ENCODE results near the gene SLC35A5.
A peak's percentile ranks its signal among the peaks of the same experiment; 100 is the strongest.
"Not testable (repeated sequence)": the region's sequence is repeated elsewhere in the genome, so short reads cannot be mapped to it uniquely, and the experiment has no call there.

SLC35A5 gene

DNA sequence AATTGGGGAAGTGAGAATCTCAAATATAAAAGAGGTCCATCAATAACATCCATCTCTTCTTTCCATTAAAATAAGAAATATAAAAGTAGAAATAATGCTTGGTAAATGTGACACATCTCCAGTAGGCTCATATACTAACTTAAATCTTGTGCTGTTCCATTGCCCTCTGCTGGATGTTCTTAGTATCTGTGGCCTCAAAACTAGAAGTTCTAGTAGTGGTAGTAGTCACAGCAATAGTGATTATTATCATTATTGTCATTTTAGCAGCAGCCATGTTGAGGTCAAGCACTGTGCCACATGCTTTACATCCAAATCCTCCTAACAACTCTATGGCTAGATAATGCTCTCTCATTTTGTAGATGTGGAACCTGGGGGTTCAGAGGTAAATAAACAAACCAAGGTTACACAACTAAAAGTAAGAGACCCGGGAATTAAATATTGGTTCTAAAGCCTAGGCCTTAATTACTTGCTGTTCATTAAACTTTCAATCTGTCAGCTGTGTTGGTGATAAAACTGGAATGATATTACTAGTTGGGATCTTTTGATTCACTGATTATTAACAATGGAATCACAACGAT, 42.3 kb upstream of the SLC35A5 start:
- Histone ChIP-seq H2AK5ac (ENCODE audit: low read length) (no peak overlapping the region), H3K36me3 (ENCODE audit: control insufficient read depth in 1 of 2, insufficient read depth in 2 of 2, low read length in 2 of 2) (no peaks in the 10 kb centered on the region), H3K18ac (ENCODE audit: low read length) (no peak overlapping the region), H3K4me1 (ENCODE audit: control insufficient read depth in 1 of 2, insufficient read depth in 2 of 2, low read length in 2 of 2) (no peaks in the 10 kb centered on the region), H4K91ac (ENCODE audit: low read depth, low read length) (no peak overlapping the region), H3K27me3 (ENCODE audit: insufficient read depth, low read length) (no peaks in the 10 kb centered on the region), H3K79me2 (ENCODE audit: control insufficient read depth, insufficient read depth, low read length, poor library complexity) (no peaks in the 10 kb centered on the region), H3K4ac (ENCODE audit: low read depth, low read length) (no peak overlapping the region), H3K9me3 (ENCODE audit: insufficient read depth, low read depth, low read length) (no peaks in the 10 kb centered on the region), H2BK120ac (ENCODE audit: insufficient read depth, low read length, poor library complexity) (no peak overlapping the region), H4K8ac (ENCODE audit: low read depth, low read length) (no peak overlapping the region), H3K23ac (ENCODE audit: low read length) (no peak overlapping the region), H3K14ac (ENCODE audit: low read length) (no peak overlapping the region), H2BK12ac (ENCODE audit: low read length) (no peak overlapping the region), H2AFZ (ENCODE audit: insufficient read depth, low read length, poor library complexity) (no peak overlapping the region), H3K79me1 (ENCODE audit: low read length) (no peaks in the 10 kb centered on the region), H3K4me3 (ENCODE audit: low read depth, low read length) (no peak overlapping the region), H2BK5ac (ENCODE audit: low read depth, low read length, poor library complexity) (no peak overlapping the region), H3K4me2 (ENCODE audit: low read length) (no peak overlapping the region), H3K9ac (ENCODE audit: low read length) (no peak overlapping the region), H4K12ac (ENCODE audit: low read depth, low read length) (no peak overlapping the region), H3K27ac (ENCODE audit: low read depth, low read length) (no peak overlapping the region)
- no CpG with 5 or more reads among the region's 2 CpGs for WGBS (ENCODE audit: extremely low coverage, insufficient coverage, insufficient read length)
- DNase-seq = peak; percentile 61 to 84

DNA sequence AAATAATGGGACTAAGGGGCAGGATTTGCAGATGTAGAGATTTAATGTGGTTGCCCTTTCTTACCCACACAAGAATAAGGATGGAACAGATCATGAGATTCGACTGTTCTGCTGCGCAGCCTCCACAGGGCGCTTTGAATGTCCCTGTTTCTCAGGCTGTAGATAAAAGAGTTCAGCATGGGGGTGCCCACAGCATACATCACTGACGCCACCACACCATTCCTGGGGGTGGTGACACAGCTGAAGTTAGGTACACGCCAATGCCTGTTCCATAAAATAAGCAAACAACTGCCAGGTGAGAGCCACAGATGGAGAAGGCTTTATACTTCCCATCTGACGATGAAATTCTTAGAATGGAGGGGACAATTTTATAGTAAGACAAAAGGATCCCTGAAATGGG, 37.7 kb upstream of the SLC35A5 start:
- not testable (repeated sequence) for H3K4me2 ChIP-seq (ENCODE audit: low read length); H4K8ac ChIP-seq (ENCODE audit: low read depth, low read length); H3K14ac ChIP-seq (ENCODE audit: low read length); H2AK5ac ChIP-seq (ENCODE audit: low read length); H3K4ac ChIP-seq (ENCODE audit: low read depth, low read length); H3K4me3 ChIP-seq (ENCODE audit: low read depth, low read length); H3K27ac ChIP-seq (ENCODE audit: low read depth, low read length); H3K9ac ChIP-seq (ENCODE audit: low read length); H2BK120ac ChIP-seq (ENCODE audit: insufficient read depth, low read length, poor library complexity); H4K91ac ChIP-seq (ENCODE audit: low read depth, low read length); H4K12ac ChIP-seq (ENCODE audit: low read depth, low read length); H3K79me1 ChIP-seq (ENCODE audit: low read length); H2BK5ac ChIP-seq (ENCODE audit: low read depth, low read length, poor library complexity); H3K23ac ChIP-seq (ENCODE audit: low read length); H3K27me3 ChIP-seq (ENCODE audit: insufficient read depth, low read length); H3K4me1 ChIP-seq (ENCODE audit: control insufficient read depth in 1 of 2, insufficient read depth in 2 of 2, low read length in 2 of 2); H3K79me2 ChIP-seq (ENCODE audit: control insufficient read depth, insufficient read depth, low read length, poor library complexity); H2BK12ac ChIP-seq (ENCODE audit: low read length); H3K9me3 ChIP-seq (ENCODE audit: insufficient read depth, low read depth, low read length); H3K36me3 ChIP-seq (ENCODE audit: control insufficient read depth in 1 of 2, insufficient read depth in 2 of 2, low read length in 2 of 2); H3K18ac ChIP-seq (ENCODE audit: low read length); H2AFZ ChIP-seq (ENCODE audit: insufficient read depth, low read length, poor library complexity)
- no CpG with 5 or more reads among the region's 6 CpGs for WGBS (ENCODE audit: extremely low coverage, insufficient coverage, insufficient read length)
- peak; percentile 64 to 78 for DNase-seq

DNA sequence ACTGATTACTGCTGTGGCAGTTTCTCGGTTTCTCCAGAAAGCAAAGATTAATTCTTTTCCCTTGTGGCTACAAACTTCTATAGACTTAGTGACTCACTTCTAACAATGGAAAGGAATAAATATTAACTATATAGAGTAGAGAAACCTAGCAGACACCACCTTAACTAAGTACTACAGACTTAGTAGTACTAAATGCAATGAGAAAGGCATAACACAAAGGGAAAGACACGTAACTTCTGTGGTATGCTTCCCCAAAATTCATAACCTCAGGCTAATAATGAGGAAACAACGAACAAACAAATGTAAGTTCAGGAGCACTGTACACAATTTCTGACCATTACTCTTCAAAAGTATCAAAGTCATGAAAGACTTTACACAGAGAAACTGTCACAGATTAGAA, 31.3 kb upstream of the SLC35A5 start:
- no peak overlapping the region for H3K4ac ChIP-seq (ENCODE audit: low read depth, low read length)
- H4K91ac ChIP-seq (ENCODE audit: low read depth, low read length) = no peak overlapping the region
- H4K8ac ChIP-seq (ENCODE audit: low read depth, low read length) = no peak overlapping the region
- no peak overlapping the region for H4K12ac ChIP-seq (ENCODE audit: low read depth, low read length)
- WGBS (ENCODE audit: extremely low coverage, insufficient coverage, insufficient read length) = no CpG with 5 or more reads among the region's 3 CpGs
- H3K27me3 ChIP-seq (ENCODE audit: insufficient read depth, low read length) = no peaks in the 10 kb centered on the region
- H3K14ac ChIP-seq (ENCODE audit: low read length) = no peak overlapping the region
- H2AK5ac ChIP-seq (ENCODE audit: low read length) = no peak overlapping the region
- no peak overlapping the region for H3K9ac ChIP-seq (ENCODE audit: low read length)
- peaks cover 4 to 9% of the 10 kb centered on the region in 2 experiments for H3K36me3 ChIP-seq (ENCODE audit: control insufficient read depth in 1 of 2, insufficient read depth in 2 of 2, low read length in 2 of 2)
- DNase-seq = no peak
- no peaks in the 10 kb centered on the region for H3K9me3 ChIP-seq (ENCODE audit: insufficient read depth, low read depth, low read length)
- no peak overlapping the region for H3K18ac ChIP-seq (ENCODE audit: low read length)
- no peak overlapping the region for H3K4me3 ChIP-seq (ENCODE audit: low read depth, low read length)
- H2BK120ac ChIP-seq (ENCODE audit: insufficient read depth, low read length, poor library complexity) = no peak overlapping the region
- no peak overlapping the region for H2AFZ ChIP-seq (ENCODE audit: insufficient read depth, low read length, poor library complexity)
- no peak overlapping the region for H2BK12ac ChIP-seq (ENCODE audit: low read length)
- H3K79me1 ChIP-seq (ENCODE audit: low read length) = no peaks in the 10 kb centered on the region
- no peak overlapping the region for H3K23ac ChIP-seq (ENCODE audit: low read length)
- H3K79me2 ChIP-seq (ENCODE audit: control insufficient read depth, insufficient read depth, low read length, poor library complexity) = no peaks in the 10 kb centered on the region
- H3K27ac ChIP-seq (ENCODE audit: low read depth, low read length) = no peak overlapping the region
- H3K4me1 ChIP-seq (ENCODE audit: control insufficient read depth in 1 of 2, insufficient read depth in 2 of 2, low read length in 2 of 2) = no peaks in the 10 kb centered on the region
- no peak overlapping the region for H2BK5ac ChIP-seq (ENCODE audit: low read depth, low read length, poor library complexity)
- H3K4me2 ChIP-seq (ENCODE audit: low read length) = no peak overlapping the region

DNA sequence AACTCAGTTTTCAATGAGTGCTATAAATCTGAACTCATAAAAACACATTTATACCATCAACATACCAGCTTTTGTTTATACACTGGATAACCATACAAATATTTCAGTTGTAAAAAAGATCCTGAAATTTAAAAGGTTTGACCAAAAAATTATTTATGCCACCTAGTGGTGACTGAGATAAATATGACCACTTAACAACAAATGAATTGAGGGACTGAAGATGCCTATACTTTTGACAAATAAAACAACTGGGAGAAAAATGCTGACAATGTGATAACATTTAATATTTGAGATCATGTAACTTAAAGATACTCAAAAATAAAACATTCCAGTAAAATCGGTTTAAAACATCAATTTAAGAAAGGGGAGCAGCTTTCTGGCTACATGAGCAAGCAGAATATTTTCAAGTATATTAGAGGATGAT, 30.5 kb upstream of the SLC35A5 start:
- Histone ChIP-seq H3K4ac (ENCODE audit: low read depth, low read length) (no peak overlapping the region), H3K4me1 (ENCODE audit: control insufficient read depth in 1 of 2, insufficient read depth in 2 of 2, low read length in 2 of 2) (no peaks in the 10 kb centered on the region)
- peak in 1 of 2 donors; percentile 81 for DNase-seq

More for the DNA sequence above, 30.5 kb upstream of the SLC35A5 start:
- Histone ChIP-seq H2AK5ac (ENCODE audit: low read length) (no peak overlapping the region), H2BK12ac (ENCODE audit: low read length) (no peak overlapping the region), H4K12ac (ENCODE audit: low read depth, low read length) (no peak overlapping the region), H4K8ac (ENCODE audit: low read depth, low read length) (no peak overlapping the region), H3K27ac (ENCODE audit: low read depth, low read length) (no peak overlapping the region), H3K36me3 (ENCODE audit: control insufficient read depth in 1 of 2, insufficient read depth in 2 of 2, low read length in 2 of 2) (peaks cover 5 to 9% of the 10 kb centered on the region in 2 experiments), H3K4me2 (ENCODE audit: low read length) (no peak overlapping the region), H3K18ac (ENCODE audit: low read length) (no peak overlapping the region), H3K9me3 (ENCODE audit: insufficient read depth, low read depth, low read length) (no peaks in the 10 kb centered on the region), H3K27me3 (ENCODE audit: insufficient read depth, low read length) (no peaks in the 10 kb centered on the region), H3K23ac (ENCODE audit: low read length) (no peak overlapping the region), H3K4me3 (ENCODE audit: low read depth, low read length) (no peak overlapping the region), H3K79me1 (ENCODE audit: low read length) (no peaks in the 10 kb centered on the region), H3K79me2 (ENCODE audit: control insufficient read depth, insufficient read depth, low read length, poor library complexity) (no peaks in the 10 kb centered on the region), H2BK120ac (ENCODE audit: insufficient read depth, low read length, poor library complexity) (no peak overlapping the region), H2BK5ac (ENCODE audit: low read depth, low read length, poor library complexity) (no peak overlapping the region), H4K91ac (ENCODE audit: low read depth, low read length) (no peak overlapping the region), H3K9ac (ENCODE audit: low read length) (no peak overlapping the region), H2AFZ (ENCODE audit: insufficient read depth, low read length, poor library complexity) (no peak overlapping the region), H3K14ac (ENCODE audit: low read length) (no peak overlapping the region)
- WGBS (ENCODE audit: extremely low coverage, insufficient coverage, insufficient read length) = no CpG with 5 or more reads among the region's 1 CpG

Measured in trophoblast cell (in vitro differentiated cells and primary cell).